Thoracic aorta (tissue), 2 donors: Measurements from ENCODE around the gene CPNE4. TPM values are rescaled to one million over a fixed set of nuclear protein-coding genes. Genes with fewer than 3 reads are reported as not detected.

Source experiments
- ATAC-seq: fragments of 150-250 bp; one replicate; pipeline ENCODE4 v1.8.0; 2017; ENCODE audit warnings: low read depth; ENCODE audit not compliant: insufficient number of reproducible peaks, low FRiP score
- DNase-seq: peaks from one replicate; pipeline ENCODE4 v3.0.0-alpha.2; 2020; ENCODE audit warnings: low spot score
- H3K27ac ChIP-seq, 2 donors: fragments of 200-600 bp; sonication (generic); 1 replicate in 1 of 2; 2 replicates in 1 of 2; pipeline ENCODE4 v1.5.1; 2016; ENCODE audit warnings: mild to moderate bottlenecking in 2 of 2, moderate library complexity in 2 of 2
- H3K27me3 ChIP-seq: fragments of 200-600 bp; sonication (generic); replicated peaks from 2 replicates; pipeline ENCODE4 v1.6.0; 2016; ENCODE audit warnings: mild to moderate bottlenecking; ENCODE audit not compliant: insufficient read depth
- H3K36me3 ChIP-seq: fragments of 200-600 bp; sonication (generic); one replicate; pipeline ENCODE4 v1.5.1; 2016
- H3K4me1 ChIP-seq, 2 donors: fragments of 200-600 bp; sonication (generic); 1 replicate in 1 of 2; 2 replicates in 1 of 2; pipeline versions ENCODE4 v1.5.1 to v1.6.0; 2016; ENCODE audit warnings: low read depth in 2 of 2, mild to moderate bottlenecking in 1 of 2; ENCODE audit not compliant: control insufficient read depth in 1 of 2
- H3K4me3 ChIP-seq: fragments of 200-600 bp; sonication (generic); 2 replicates; pipeline ENCODE4 v1.5.1; 2016; ENCODE audit warnings: mild to moderate bottlenecking
- H3K9me3 ChIP-seq: fragments of 200-600 bp; sonication (generic); 2 replicates; pipeline ENCODE4 v1.5.1; 2016
- CTCF ChIP-seq: fragments of 200-600 bp; sonication (generic); IDR thresholded peaks from one replicate; pipeline ENCODE4 v1.5.1; 2019; ENCODE audit warnings: antibody characterized with exemption
- total RNA-seq, 2 donors: library from RNA; depleted of rRNA; stranded (reverse); fragments of >200 nt; gene quantifications; one replicate each; pipeline versions ENCODE4 v1.1.0 to v1.2.3, GENCODE V29; 2016

The CPNE4 gene
- total RNA-seq, 2 donors from 2014 or later: 0.54 to 4.9 TPM

- TF ChIP-seq CTCF: no peak
- Histone ChIP-seq H3K27ac (no peak overlapping the region), H3K9me3 (no peaks in the 10 kb centered on the region), H3K27me3 (no peaks in the 10 kb centered on the region), H3K36me3 (no peaks in the 10 kb centered on the region), H3K4me1 (peaks cover 0 to under 1% of the 10 kb centered on the region in 2 donors), H3K4me3 (no peak overlapping the region)
- DNase-seq (no peak), ATAC-seq (no peak)
Observed at GRCh38 chr3:131535131-131535530, 499.7 kb downstream of the CPNE4 start.

- no peaks in the 10 kb centered on the region for H3K27me3 ChIP-seq
- no peak for DNase-seq
- H3K9me3 ChIP-seq: no peaks in the 10 kb centered on the region
- H3K4me3 ChIP-seq: no peak overlapping the region
- H3K4me1 ChIP-seq: no peaks in the 10 kb centered on the region
- no peak for ATAC-seq
- H3K36me3 ChIP-seq: no peaks in the 10 kb centered on the region
- TF ChIP-seq CTCF: no peak
- H3K27ac ChIP-seq: no peak overlapping the region
Observed at GRCh38 chr3:131532645-131533044, 502.2 kb downstream of the CPNE4 start.

- H3K4me1 ChIP-seq: no peaks in the 10 kb centered on the region
- H3K36me3 ChIP-seq: no peaks in the 10 kb centered on the region
- no peak for TF ChIP-seq CTCF
- H3K27me3 ChIP-seq: no peaks in the 10 kb centered on the region
- no peak overlapping the region for H3K27ac ChIP-seq
- no peak overlapping the region for H3K4me3 ChIP-seq
- ATAC-seq (no peak), DNase-seq (no peak)
- H3K9me3 ChIP-seq: no peaks in the 10 kb centered on the region
Observed at GRCh38 chr3:131530843-131531242, 504.0 kb downstream of the CPNE4 start.

- H3K9me3 ChIP-seq: no peaks in the 10 kb centered on the region
- H3K27ac ChIP-seq: no peak overlapping the region
- no peaks in the 10 kb centered on the region for H3K4me1 ChIP-seq
- H3K36me3 ChIP-seq: no peaks in the 10 kb centered on the region
- no peak overlapping the region for H3K4me3 ChIP-seq
- TF ChIP-seq CTCF: no peak
- DNase-seq (no peak), ATAC-seq (no peak)
- H3K27me3 ChIP-seq: no peaks in the 10 kb centered on the region
Observed at GRCh38 chr3:131530388-131530787, 504.4 kb downstream of the CPNE4 start.

- TF ChIP-seq CTCF: no peak
- Histone ChIP-seq H3K36me3 (no peaks in the 10 kb centered on the region), H3K4me1 (no peaks in the 10 kb centered on the region), H3K27me3 (no peaks in the 10 kb centered on the region), H3K27ac (no peak overlapping the region), H3K9me3 (no peaks in the 10 kb centered on the region), H3K4me3 (peak overlapping the region; percentile 64)
- ATAC-seq: no peak
- DNase-seq: no peak
Observed at GRCh38 chr3:131526801-131527347, 507.9 kb downstream of the CPNE4 start.
